ENCODE measurements around the gene PDK1. TPM values are rescaled to one million over a fixed set of nuclear protein-coding genes. Genes with fewer than 3 reads are reported as not detected.

Gene PDK1
- total RNA-seq, 1 experiment from 2014 or later: 6.8 TPM

DNA sequence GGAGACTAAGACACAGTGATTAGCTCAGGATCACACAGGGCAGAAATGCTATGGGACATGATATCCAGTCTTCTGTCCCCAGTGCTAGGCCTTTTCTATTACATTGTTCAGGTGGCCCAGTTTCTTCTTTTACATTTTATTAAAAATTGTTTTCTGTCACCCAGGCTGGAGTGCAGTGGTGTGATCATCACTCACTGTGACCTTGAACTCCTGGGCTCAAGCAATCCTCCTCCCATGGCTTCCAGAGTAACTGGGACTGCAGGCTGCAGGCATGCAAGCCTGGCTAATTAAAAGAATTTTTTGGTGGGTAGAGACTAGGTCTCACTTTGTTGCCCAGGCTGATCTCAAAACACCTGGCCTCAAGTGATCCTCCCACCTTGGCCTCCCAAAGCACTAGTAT lies 15.4 kb downstream of the PDK1 start:
- Histone ChIP-seq H3K27me3 (replicated peaks; ENCODE audit: insufficient read depth, low read depth, low read length, poor library complexity) (no peaks in the 10 kb centered on the region), H3K36me3 (ENCODE audit: insufficient read depth, low read length, poor library complexity, severe bottlenecking) (peaks cover 14% of the 10 kb centered on the region), H3K4me3 (ENCODE audit: low read depth, low read length, poor library complexity, severe bottlenecking) (no peak overlapping the region), H3K27ac (ENCODE audit: low read depth, low read length, poor library complexity, severe bottlenecking) (no peak overlapping the region), H3K4me1 (ENCODE audit: insufficient read depth, low read length, poor library complexity, severe bottlenecking) (no peaks in the 10 kb centered on the region), H3K9me3 (ENCODE audit: low read depth, low read length, poor library complexity, severe bottlenecking) (peaks cover 13% of the 10 kb centered on the region)
- DNase-seq (ENCODE audit: low spot score): no peak
- TF ChIP-seq EZH2 (IDR thresholded peaks at IDR 0.05; ENCODE audit: borderline replicate concordance, low read depth, low read length, poor library complexity, severe bottlenecking): no peak
- TF ChIP-seq, protein P1, sequence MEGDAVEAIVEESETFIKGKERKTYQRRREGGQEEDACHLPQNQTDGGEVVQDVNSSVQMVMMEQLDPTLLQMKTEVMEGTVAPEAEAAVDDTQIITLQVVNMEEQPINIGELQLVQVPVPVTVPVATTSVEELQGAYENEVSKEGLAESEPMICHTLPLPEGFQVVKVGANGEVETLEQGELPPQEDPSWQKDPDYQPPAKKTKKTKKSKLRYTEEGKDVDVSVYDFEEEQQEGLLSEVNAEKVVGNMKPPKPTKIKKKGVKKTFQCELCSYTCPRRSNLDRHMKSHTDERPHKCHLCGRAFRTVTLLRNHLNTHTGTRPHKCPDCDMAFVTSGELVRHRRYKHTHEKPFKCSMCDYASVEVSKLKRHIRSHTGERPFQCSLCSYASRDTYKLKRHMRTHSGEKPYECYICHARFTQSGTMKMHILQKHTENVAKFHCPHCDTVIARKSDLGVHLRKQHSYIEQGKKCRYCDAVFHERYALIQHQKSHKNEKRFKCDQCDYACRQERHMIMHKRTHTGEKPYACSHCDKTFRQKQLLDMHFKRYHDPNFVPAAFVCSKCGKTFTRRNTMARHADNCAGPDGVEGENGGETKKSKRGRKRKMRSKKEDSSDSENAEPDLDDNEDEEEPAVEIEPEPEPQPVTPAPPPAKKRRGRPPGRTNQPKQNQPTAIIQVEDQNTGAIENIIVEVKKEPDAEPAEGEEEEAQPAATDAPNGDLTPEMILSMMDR (conservative IDR thresholded peaks at IDR 0.05; ENCODE audit: low read depth, low read length): no peak
- ChIA-PET CTCF (no interaction called here), POLR2A (ENCODE audit: low non-redundant PET) (interaction anchor here (0.7 kb wide), 1 partner anchor 1311 kb away, joined by 3 read pairs; no protein-coding TSS in a partner anchor)
- no TSS peak for BruUV-seq (replicated peaks)
- intact Hi-C loops (cut with micrococcal nuclease; ENCODE audit: unreplicated experiment): no loop called here

DNA sequence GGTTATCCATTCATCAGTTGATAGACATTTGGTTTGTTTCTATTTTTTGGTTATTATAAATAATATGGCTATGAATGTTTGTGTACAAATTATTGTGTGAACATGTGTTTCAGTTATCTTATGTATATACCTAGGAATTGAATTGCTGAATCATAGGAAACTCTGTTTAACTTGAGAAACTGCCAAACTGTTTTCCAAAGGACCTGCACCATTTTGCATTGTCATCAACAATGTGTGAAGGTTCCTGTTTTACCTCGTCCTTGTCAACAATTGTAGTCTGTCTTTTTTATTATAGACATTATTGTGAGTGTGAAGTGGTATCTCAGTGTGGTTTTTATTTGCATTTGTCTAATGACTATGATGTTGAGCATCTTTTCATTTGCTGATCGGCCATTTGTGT lies 17.1 kb downstream of the PDK1 start:
- no peak for DNase-seq (ENCODE audit: low spot score)
- no peak overlapping the region for H3K4me3 ChIP-seq (ENCODE audit: low read depth, low read length, poor library complexity, severe bottlenecking)
- H3K27ac ChIP-seq (ENCODE audit: low read depth, low read length, poor library complexity, severe bottlenecking): no peak overlapping the region
- ChIA-PET CTCF (no interaction called here), POLR2A (ENCODE audit: low non-redundant PET) (no interaction called here)
- H3K27me3 ChIP-seq (replicated peaks; ENCODE audit: insufficient read depth, low read depth, low read length, poor library complexity): no peaks in the 10 kb centered on the region
- peaks cover 20% of the 10 kb centered on the region for H3K9me3 ChIP-seq (ENCODE audit: low read depth, low read length, poor library complexity, severe bottlenecking)
- intact Hi-C loops (cut with micrococcal nuclease; ENCODE audit: unreplicated experiment): no loop called here
- peaks cover 14% of the 10 kb centered on the region for H3K36me3 ChIP-seq (ENCODE audit: insufficient read depth, low read length, poor library complexity, severe bottlenecking)
- no peaks in the 10 kb centered on the region for H3K4me1 ChIP-seq (ENCODE audit: insufficient read depth, low read length, poor library complexity, severe bottlenecking)
- TF ChIP-seq, protein P1 (conservative IDR thresholded peaks at IDR 0.05; ENCODE audit: low read depth, low read length): no peak
- no peak for TF ChIP-seq EZH2 (IDR thresholded peaks at IDR 0.05; ENCODE audit: borderline replicate concordance, low read depth, low read length, poor library complexity, severe bottlenecking)
- BruUV-seq (replicated peaks): no TSS peak

DNA sequence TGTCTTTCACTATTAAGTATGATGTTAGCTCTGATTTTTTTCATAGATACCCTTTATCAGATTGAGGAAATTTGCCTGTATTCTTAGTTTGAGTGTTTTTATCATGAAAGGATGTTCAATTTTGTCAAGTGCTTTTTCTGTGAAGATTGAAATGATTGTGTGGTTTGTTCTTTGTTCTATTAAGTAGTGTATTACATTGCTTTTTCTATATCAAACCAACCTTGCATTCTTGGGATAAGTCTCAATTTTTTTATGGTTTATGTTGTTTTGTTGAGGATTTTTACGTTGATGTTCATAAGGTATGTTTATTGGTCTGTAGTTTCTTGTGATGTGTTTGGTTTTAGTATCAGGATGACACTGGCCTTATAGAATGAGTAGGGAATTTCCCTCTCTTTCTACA lies 19.1 kb downstream of the PDK1 start:
- Histone ChIP-seq H3K36me3 (ENCODE audit: insufficient read depth, low read length, poor library complexity, severe bottlenecking) (peaks cover 13% of the 10 kb centered on the region), H3K27ac (ENCODE audit: low read depth, low read length, poor library complexity, severe bottlenecking) (no peak overlapping the region), H3K9me3 (ENCODE audit: low read depth, low read length, poor library complexity, severe bottlenecking) (peaks cover 29% of the 10 kb centered on the region), H3K27me3 (replicated peaks; ENCODE audit: insufficient read depth, low read depth, low read length, poor library complexity) (no peaks in the 10 kb centered on the region), H3K4me1 (ENCODE audit: insufficient read depth, low read length, poor library complexity, severe bottlenecking) (no peaks in the 10 kb centered on the region), H3K4me3 (ENCODE audit: low read depth, low read length, poor library complexity, severe bottlenecking) (no peak overlapping the region)
- no peak for DNase-seq (ENCODE audit: low spot score)
- POLR2A ChIA-PET (ENCODE audit: low non-redundant PET): no interaction called here
- TF ChIP-seq, protein P1 (conservative IDR thresholded peaks at IDR 0.05; ENCODE audit: low read depth, low read length): no peak
- TF ChIP-seq EZH2 (IDR thresholded peaks at IDR 0.05; ENCODE audit: borderline replicate concordance, low read depth, low read length, poor library complexity, severe bottlenecking): no peak
- BruUV-seq (replicated peaks): no TSS peak
- intact Hi-C loops (cut with micrococcal nuclease; ENCODE audit: unreplicated experiment): no loop called here
- CTCF ChIA-PET: no interaction called here

Data from A673 (cell line).